PC-3 (cell line): Measurements from ENCODE around the gene PAM16. TPM values are rescaled to one million over a fixed set of nuclear protein-coding genes. Genes with fewer than 3 reads are reported as not detected.

Experiments
- ATAC-seq: fragments of 200-7000 bp; cut with Tn5 transposase; 2 replicates; pipeline ENCODE4 v1.9.1; 2020; ENCODE audit warnings: mild to moderate bottlenecking, moderate library complexity
- BruUV-seq: library from RNA; stranded (reverse); fragments of 400-500 nt; replicated peaks from 2 replicates; lab custom pipeline; 2021; lab: Mats Ljungman, UMichigan
- CTCF ChIA-PET: fragments of 300-600 bp; sonication (Branson Sonifier 250); formaldehyde crosslinking; loops from one replicate; lab custom pipeline; 2022; ENCODE audit warnings: antibody characterized with exemption; lab: Charles Lee
- POLR2A ChIA-PET: fragments of 300-600 bp; sonication (Branson Sonifier 250); formaldehyde crosslinking; loops from one replicate; lab custom pipeline; 2022; ENCODE audit warnings: antibody characterized with exemption; ENCODE audit not compliant: unreplicated experiment; lab: Charles Lee
- DNase-seq: peaks from one replicate; pipeline ENCODE4 v3.0.0-alpha.2; 2015
- H2AFZ ChIP-seq: fragments of 300-600 bp; sonication (generic); 2 replicates; pipeline ENCODE4 v1.6.0; 2016; ENCODE audit warnings: antibody characterized with exemption, low read length
- H3F3A ChIP-seq: fragments of 300-600 bp; sonication (generic); one replicate; pipeline ENCODE4 v1.6.0; 2017; ENCODE audit warnings: antibody characterized with exemption, low read length, control low read depth, mild to moderate bottlenecking; ENCODE audit not compliant: unreplicated experiment
- H3K27ac ChIP-seq: fragments of 300-600 bp; sonication (generic); 2 replicates; pipeline ENCODE4 v1.5.1; 2016; ENCODE audit warnings: mild to moderate bottlenecking, low read length
- H3K27me3 ChIP-seq: fragments of 300-600 bp; sonication (generic); 2 replicates; pipeline ENCODE4 v1.6.1; 2016; ENCODE audit warnings: low read length, mixed read lengths
- H3K36me3 ChIP-seq: fragments of 300-600 bp; sonication (generic); 2 replicates; pipeline ENCODE4 v1.6.1; 2016; ENCODE audit warnings: low read depth, mixed run types, low read length, mixed read lengths
- H3K4me1 ChIP-seq: fragments of 300-600 bp; sonication (generic); 2 replicates; pipeline ENCODE4 v1.5.1; 2016; ENCODE audit warnings: low read length; ENCODE audit not compliant: insufficient read depth
- H3K4me2 ChIP-seq: fragments of 300-600 bp; sonication (generic); 2 replicates; pipeline ENCODE4 v1.6.0; 2016; ENCODE audit warnings: low read length
- H3K4me3 ChIP-seq: fragments of 300-600 bp; sonication (generic); 2 replicates; pipeline ENCODE4 v1.5.1; 2016; ENCODE audit warnings: mild to moderate bottlenecking, low read length, mixed read lengths
- H3K79me2 ChIP-seq: fragments of 300-600 bp; sonication (generic); 2 replicates; pipeline ENCODE4 v1.6.1; 2017; ENCODE audit warnings: low read length, mixed read lengths
- H3K9ac ChIP-seq: fragments of 300-600 bp; sonication (generic); 2 replicates; pipeline ENCODE4 v1.6.0; 2016; ENCODE audit warnings: mild to moderate bottlenecking, low read length
- H3K9me2 ChIP-seq: fragments of 300-600 bp; sonication (generic); replicated peaks from 2 replicates; pipeline ENCODE4 v1.6.1; 2016; ENCODE audit warnings: mixed run types, low read length, mixed read lengths
- H3K9me3 ChIP-seq: fragments of 300-600 bp; sonication (generic); 2 replicates; pipeline ENCODE4 v1.6.1; 2016; ENCODE audit warnings: low read length, mixed read lengths
- H4K20me1 ChIP-seq: fragments of 300-600 bp; sonication (generic); 2 replicates; pipeline ENCODE4 v1.6.1; 2016; ENCODE audit warnings: low read length, mixed read lengths
- EZH2 ChIP-seq: fragments of 300-600 bp; sonication (generic); IDR thresholded peaks from one replicate; pipeline ENCODE4 v1.6.1; 2017; ENCODE audit warnings: antibody characterized with exemption, mild to moderate bottlenecking, low read length; ENCODE audit not compliant: unreplicated experiment
- EZH2phosphoT487 ChIP-seq: fragments of 300-600 bp; sonication (generic); IDR thresholded peaks from 2 replicates; pipeline ENCODE4 v1.6.1; 2018; ENCODE audit warnings: mild to moderate bottlenecking, antibody characterized with exemption, low read length, borderline replicate concordance
- intact Hi-C: fragments of 100-400 bp; cut with micrococcal nuclease; formaldehyde crosslinking; loops from 2 replicates; pipeline ENCODE4 v1.9.0; 2023
- total RNA-seq: library from RNA; depleted of rRNA; stranded (reverse); fragments of >200 nt; gene quantifications from 2 replicates; pipeline ENCODE4 v1.2.3, GENCODE V29; 2014
- TF ChIP-seq, protein P1 (sequence below): fragments of 300-600 bp; sonication (generic); conservative IDR thresholded peaks from 2 replicates; pipeline ENCODE4 v1.5.1; 2017; ENCODE audit warnings: antibody characterized with exemption, low read depth, mild to moderate bottlenecking, low read length

PAM16 gene
- total RNA-seq, 1 experiment from 2014 or later: 95.5 TPM

DNA sequence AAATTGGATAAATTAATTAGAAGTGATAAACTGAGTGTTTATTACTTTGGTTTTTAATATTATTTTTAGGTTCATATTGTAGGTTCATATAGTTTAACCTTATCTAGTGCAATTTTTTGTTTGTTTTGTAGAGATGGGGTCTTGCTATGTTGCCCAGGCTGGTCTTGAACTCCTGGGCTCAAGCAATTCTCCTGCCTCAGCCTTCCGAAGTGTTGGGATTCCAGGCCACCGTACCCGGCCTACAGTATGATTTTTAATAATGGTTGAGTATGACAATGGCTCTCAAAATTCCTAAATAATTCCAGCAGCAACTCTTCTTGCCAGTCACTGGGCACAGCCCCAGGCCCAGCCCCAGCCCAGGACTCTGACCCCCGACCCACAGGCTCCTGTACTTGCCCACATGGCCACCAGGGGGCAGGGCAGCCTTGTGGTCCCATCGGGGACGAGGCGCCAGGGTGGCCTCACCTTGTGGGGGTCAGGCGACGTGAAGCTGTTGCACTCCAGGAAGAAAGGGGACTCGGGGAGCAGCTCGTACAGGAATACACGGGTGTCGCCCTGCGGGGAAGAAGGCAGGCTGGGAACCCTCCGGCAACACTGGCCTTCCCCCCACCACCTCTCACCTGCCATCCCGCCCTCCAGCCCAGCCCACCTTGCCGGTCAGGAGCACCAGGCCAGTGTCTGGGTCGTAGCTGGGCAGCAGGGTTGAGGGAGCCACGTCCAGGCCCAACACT lies 7.9 kb upstream of the PAM16 start:
- DNase-seq: peak; percentile 52
- Histone ChIP-seq H3K36me3 (no peaks in the 10 kb centered on the region), H3K9me2 (no peaks in the 10 kb centered on the region), H3F3A (no peaks in the 10 kb centered on the region), H2AFZ (no peak overlapping the region), H3K27ac (no peak overlapping the region), H3K4me1 (no peaks in the 10 kb centered on the region), H4K20me1 (no peaks in the 10 kb centered on the region), H3K4me2 (no peak overlapping the region), H3K79me2 (no peaks in the 10 kb centered on the region), H3K27me3 (no peaks in the 10 kb centered on the region), H3K9me3 (no peaks in the 10 kb centered on the region), H3K4me3 (no peak overlapping the region), H3K9ac (no peak overlapping the region)
- TF ChIP-seq, protein P1, sequence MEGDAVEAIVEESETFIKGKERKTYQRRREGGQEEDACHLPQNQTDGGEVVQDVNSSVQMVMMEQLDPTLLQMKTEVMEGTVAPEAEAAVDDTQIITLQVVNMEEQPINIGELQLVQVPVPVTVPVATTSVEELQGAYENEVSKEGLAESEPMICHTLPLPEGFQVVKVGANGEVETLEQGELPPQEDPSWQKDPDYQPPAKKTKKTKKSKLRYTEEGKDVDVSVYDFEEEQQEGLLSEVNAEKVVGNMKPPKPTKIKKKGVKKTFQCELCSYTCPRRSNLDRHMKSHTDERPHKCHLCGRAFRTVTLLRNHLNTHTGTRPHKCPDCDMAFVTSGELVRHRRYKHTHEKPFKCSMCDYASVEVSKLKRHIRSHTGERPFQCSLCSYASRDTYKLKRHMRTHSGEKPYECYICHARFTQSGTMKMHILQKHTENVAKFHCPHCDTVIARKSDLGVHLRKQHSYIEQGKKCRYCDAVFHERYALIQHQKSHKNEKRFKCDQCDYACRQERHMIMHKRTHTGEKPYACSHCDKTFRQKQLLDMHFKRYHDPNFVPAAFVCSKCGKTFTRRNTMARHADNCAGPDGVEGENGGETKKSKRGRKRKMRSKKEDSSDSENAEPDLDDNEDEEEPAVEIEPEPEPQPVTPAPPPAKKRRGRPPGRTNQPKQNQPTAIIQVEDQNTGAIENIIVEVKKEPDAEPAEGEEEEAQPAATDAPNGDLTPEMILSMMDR: peak; percentile 91
- no peak for TF ChIP-seq EZH2
- intact Hi-C loops: loop anchor here (2.0 kb wide), 1 partner anchor 44 kb away; no protein-coding TSS in a partner anchor
- CTCF ChIA-PET: interaction anchor here (0.6 kb wide), 1 partner anchor 146 kb away, joined by 3 read pairs; no protein-coding TSS in a partner anchor
- no TSS peak for BruUV-seq
- peak; percentile 62 for ATAC-seq
- POLR2A ChIA-PET: no interaction called here

DNA sequence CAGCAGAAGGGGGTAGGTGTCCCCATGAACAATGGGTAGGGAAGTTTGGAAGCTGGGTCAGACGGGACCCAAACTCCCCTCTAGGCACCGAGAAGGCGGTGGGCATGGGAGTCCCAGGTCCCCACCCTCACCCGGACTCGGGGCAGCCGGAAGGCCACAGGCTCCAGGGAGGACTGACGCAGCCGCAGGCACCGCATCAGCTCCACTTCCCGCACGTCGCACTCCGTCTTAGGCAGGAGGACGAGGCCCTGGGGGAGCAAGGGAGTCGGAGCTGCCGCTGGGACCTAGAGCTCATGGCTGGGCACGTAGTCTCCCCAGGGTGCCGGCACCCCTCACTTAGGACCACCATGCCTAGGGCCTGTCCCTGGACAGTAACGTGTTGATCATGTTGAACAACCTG lies 7.1 kb upstream of the PAM16 start:
- TF ChIP-seq EZH2: no peak
- TF ChIP-seq, protein P1: no peak
- no peak for TF ChIP-seq EZH2phosphoT487
- ATAC-seq: no peak
- DNase-seq: no peak
- BruUV-seq: no TSS peak
- Histone ChIP-seq H3K9me2 (no peaks in the 10 kb centered on the region), H3K4me2 (no peak overlapping the region), H3K36me3 (no peaks in the 10 kb centered on the region), H3F3A (no peaks in the 10 kb centered on the region), H2AFZ (no peak overlapping the region), H4K20me1 (no peaks in the 10 kb centered on the region), H3K79me2 (no peaks in the 10 kb centered on the region), H3K4me1 (no peaks in the 10 kb centered on the region), H3K27ac (no peak overlapping the region), H3K9ac (no peak overlapping the region), H3K9me3 (no peaks in the 10 kb centered on the region), H3K4me3 (no peak overlapping the region), H3K27me3 (no peaks in the 10 kb centered on the region)
- POLR2A ChIA-PET: no interaction called here
- intact Hi-C loops: loop anchor here (2.0 kb wide), 1 partner anchor 45 kb away; no protein-coding TSS in a partner anchor
- CTCF ChIA-PET: no interaction called here

DNA sequence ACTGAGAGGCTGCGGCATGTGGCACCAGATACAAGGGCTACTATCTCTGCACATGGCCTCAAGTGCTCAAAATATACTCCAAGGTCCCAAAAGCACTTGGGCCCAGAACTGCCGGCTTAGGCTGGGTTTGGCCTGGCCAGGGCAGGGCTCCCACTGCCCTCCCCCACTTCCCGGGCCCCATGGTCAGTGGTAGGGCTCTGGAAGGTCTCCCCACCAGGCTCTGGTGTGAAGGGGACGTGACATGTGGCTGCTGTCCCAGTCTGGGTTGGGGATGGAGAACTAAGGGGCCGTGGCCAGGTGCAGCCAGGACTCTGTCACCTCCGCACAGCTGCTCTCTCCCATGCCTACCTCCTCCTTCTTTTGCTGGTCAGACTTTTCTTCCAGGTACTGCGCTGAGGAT lies 5.7 kb upstream of the PAM16 start:
- H3K27ac ChIP-seq: no peak overlapping the region
- H3F3A ChIP-seq: no peaks in the 10 kb centered on the region
- no peaks in the 10 kb centered on the region for H3K9me2 ChIP-seq
- ChIA-PET CTCF (no interaction called here), POLR2A (no interaction called here)
- no peak for ATAC-seq
- no peak overlapping the region for H3K9ac ChIP-seq
- H3K79me2 ChIP-seq: no peaks in the 10 kb centered on the region
- no peak for DNase-seq
- no peaks in the 10 kb centered on the region for H4K20me1 ChIP-seq
- no peaks in the 10 kb centered on the region for H3K36me3 ChIP-seq
- TF ChIP-seq EZH2: no peak
- TF ChIP-seq, protein P1: no peak
- no peaks in the 10 kb centered on the region for H3K9me3 ChIP-seq
- 0 out of 2 replicates have a peak, but pooled peaks cover 3% of the 10 kb centered on the region for H3K4me1 ChIP-seq
- no peak overlapping the region for H3K4me2 ChIP-seq
- no peak overlapping the region for H3K4me3 ChIP-seq
- H2AFZ ChIP-seq: no peak overlapping the region
- no peaks in the 10 kb centered on the region for H3K27me3 ChIP-seq
- BruUV-seq: no TSS peak
- intact Hi-C loops: no loop called here
